Measurements from ENCODE around the gene ULK4.

DNA sequence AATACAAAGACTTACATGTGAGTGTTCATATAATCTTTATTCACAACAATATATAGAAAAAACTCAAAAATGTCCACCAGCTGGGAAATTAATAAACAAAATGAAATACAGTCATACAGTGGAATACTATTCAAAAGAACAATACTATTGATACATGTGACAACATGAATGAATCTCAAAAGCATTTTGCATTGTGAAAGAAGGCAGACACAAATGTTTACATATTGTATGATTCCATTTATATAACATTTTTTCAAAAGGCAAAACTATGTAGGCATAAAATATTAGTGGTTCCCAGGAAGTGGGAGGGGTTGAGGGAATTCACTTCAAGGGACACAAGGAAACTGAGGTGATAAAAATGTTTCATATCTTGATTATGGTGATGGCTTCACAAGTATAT, 459.4 kb downstream of the ULK4 start:
- TF ChIP-seq, protein P1, sequence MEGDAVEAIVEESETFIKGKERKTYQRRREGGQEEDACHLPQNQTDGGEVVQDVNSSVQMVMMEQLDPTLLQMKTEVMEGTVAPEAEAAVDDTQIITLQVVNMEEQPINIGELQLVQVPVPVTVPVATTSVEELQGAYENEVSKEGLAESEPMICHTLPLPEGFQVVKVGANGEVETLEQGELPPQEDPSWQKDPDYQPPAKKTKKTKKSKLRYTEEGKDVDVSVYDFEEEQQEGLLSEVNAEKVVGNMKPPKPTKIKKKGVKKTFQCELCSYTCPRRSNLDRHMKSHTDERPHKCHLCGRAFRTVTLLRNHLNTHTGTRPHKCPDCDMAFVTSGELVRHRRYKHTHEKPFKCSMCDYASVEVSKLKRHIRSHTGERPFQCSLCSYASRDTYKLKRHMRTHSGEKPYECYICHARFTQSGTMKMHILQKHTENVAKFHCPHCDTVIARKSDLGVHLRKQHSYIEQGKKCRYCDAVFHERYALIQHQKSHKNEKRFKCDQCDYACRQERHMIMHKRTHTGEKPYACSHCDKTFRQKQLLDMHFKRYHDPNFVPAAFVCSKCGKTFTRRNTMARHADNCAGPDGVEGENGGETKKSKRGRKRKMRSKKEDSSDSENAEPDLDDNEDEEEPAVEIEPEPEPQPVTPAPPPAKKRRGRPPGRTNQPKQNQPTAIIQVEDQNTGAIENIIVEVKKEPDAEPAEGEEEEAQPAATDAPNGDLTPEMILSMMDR (IDR thresholded peaks at IDR 0.05) = no peak
- no peak for TF ChIP-seq POLR2A (IDR thresholded peaks at IDR 0.05)

All from tibial nerve (tissue), 3 donors.